GM12891 (cell line): Measurements from ENCODE around the gene DUSP15.

Source experiments
- DNase-seq: peaks from one replicate; pipeline ENCODE4 v3.0.0; 2011; ENCODE audit warnings: low spot score; ENCODE audit not compliant: insufficient read length
- FAIRE-seq: peaks from 2 replicates; lab custom pipeline; 2011; peaks lifted over from hg19 to GRCh38; lab: Jason Lieb, UNC
- PAX5 ChIP-seq: IDR thresholded peaks from 2 replicates; pipeline ENCODE4 v1.6.1; 2011; ENCODE audit warnings: low read length, moderate library complexity, mild to moderate bottlenecking; ENCODE audit not compliant: insufficient read depth, severe bottlenecking
- POLR2A ChIP-seq: IDR thresholded peaks from 2 replicates; pipeline ENCODE4 v1.6.1; 2011; ENCODE audit warnings: low read depth, low read length, control low read depth
- POLR2AphosphoS5 ChIP-seq: IDR thresholded peaks from 2 replicates; pipeline ENCODE4 v1.6.1; 2011; ENCODE audit warnings: low read depth, low read length, control low read depth
- POU2F2 ChIP-seq: IDR thresholded peaks from 2 replicates; pipeline ENCODE4 v1.6.1; 2011; ENCODE audit warnings: low read depth, mild to moderate bottlenecking, control low read depth, low read length, moderate library complexity
- SPI1 ChIP-seq: IDR thresholded peaks from 2 replicates; pipeline ENCODE4 v1.6.1; 2011; ENCODE audit warnings: low read depth, low read length, control low read depth
- TAF1 ChIP-seq: IDR thresholded peaks from 2 replicates; pipeline ENCODE4 v1.6.1; 2011; ENCODE audit warnings: low read depth, low read length, control low read depth

The DUSP15 gene

GRCh38 chr20:31894980-31895675, 24.8 kb upstream of the DUSP15 start:
- DNase-seq (peak; percentile 56), FAIRE-seq (peak; percentile 81)
- TF ChIP-seq POLR2A (peak; percentile 51; the same call in 1 of the 2 replicates), PAX5 (no peak), TAF1 (peak; percentile 50; the same call in 1 of the 2 replicates), SPI1 (no peak)

- DNase-seq (no peak), FAIRE-seq (no peak)
- TF ChIP-seq POLR2AphosphoS5 (no peak), POU2F2 (no peak), POLR2A (no peak), SPI1 (no peak), PAX5 (no peak), TAF1 (no peak)
Observed at GRCh38 chr20:31890646-31891045, 20.3 kb upstream of the DUSP15 start.

GRCh38 chr20:31883829-31884228, 13.5 kb upstream of the DUSP15 start:
- TF ChIP-seq POLR2A (no peak), PAX5 (no peak), POU2F2 (no peak), POLR2AphosphoS5 (no peak), TAF1 (no peak), SPI1 (no peak)
- no peak for DNase-seq
- FAIRE-seq: no peak

- no peak for FAIRE-seq
- TF ChIP-seq POLR2AphosphoS5: no peak
- no peak for TF ChIP-seq SPI1
- TF ChIP-seq PAX5: no peak
- TF ChIP-seq POLR2A: no peak
- no peak for TF ChIP-seq TAF1
- no peak for TF ChIP-seq POU2F2
- no peak for DNase-seq
Observed at GRCh38 chr20:31881945-31882344, 11.6 kb upstream of the DUSP15 start.

GRCh38 chr20:31879143-31879987, 9.0 kb upstream of the DUSP15 start:
- TF ChIP-seq TAF1 (no peak), POLR2AphosphoS5 (no peak), PAX5 (no peak), SPI1 (0 out of 2 replicates have a peak, but pooled peaks have one; percentile 9), POLR2A (no peak), POU2F2 (no peak)
- DNase-seq: peak; percentile 75
- FAIRE-seq: no peak

- TF ChIP-seq POU2F2 (no peak), POLR2A (no peak), SPI1 (no peak), POLR2AphosphoS5 (no peak), TAF1 (no peak), PAX5 (no peak)
- no peak for DNase-seq
- FAIRE-seq: no peak
Observed at GRCh38 chr20:31877684-31878083, 7.4 kb upstream of the DUSP15 start.

- DNase-seq: no peak
- TF ChIP-seq POLR2A (no peak), TAF1 (no peak), SPI1 (no peak), POU2F2 (no peak), POLR2AphosphoS5 (no peak), PAX5 (no peak)
- FAIRE-seq: no peak
Observed at GRCh38 chr20:31875671-31876070, 5.3 kb upstream of the DUSP15 start.

GRCh38 chr20:31872406-31872805, 2.1 kb upstream of the DUSP15 start:
- TF ChIP-seq POU2F2 (no peak), POLR2A (no peak), PAX5 (no peak), SPI1 (no peak), POLR2AphosphoS5 (no peak), TAF1 (no peak)
- FAIRE-seq: no peak
- DNase-seq: no peak

GRCh38 chr20:31871618-31871954, 1.3 kb upstream of the DUSP15 start:
- no peak for DNase-seq
- FAIRE-seq: no peak
- TF ChIP-seq POLR2A (no peak), TAF1 (no peak), SPI1 (no peak), POLR2AphosphoS5 (no peak), POU2F2 (no peak), PAX5 (no peak)
